ENCODE data around the gene STIM2.

The STIM2 gene

GRCh38 chr4:27009539-27009938, 148.9 kb downstream of the STIM2 start:
- Histone ChIP-seq H3K27ac (ENCODE audit: low read length) (no peak overlapping the region), H3K27me3 (ENCODE audit: control insufficient read depth, insufficient read depth, low read length) (no peaks in the 10 kb centered on the region), H3K4me1 (ENCODE audit: control insufficient read depth, insufficient read depth, low read length) (no peaks in the 10 kb centered on the region), H3K9me3 (ENCODE audit: control insufficient read depth, insufficient read depth, low read length) (no peaks in the 10 kb centered on the region), H3K4me3 (ENCODE audit: low read length) (no peak overlapping the region), H3K36me3 (ENCODE audit: control insufficient read depth, insufficient read depth, low read length) (no peaks in the 10 kb centered on the region)
- no peak for DNase-seq (ENCODE audit: low read depth, low spot score)
- WGBS (ENCODE audit: insufficient coverage, insufficient read length) = no CpG with 5 or more reads among the region's 4 CpGs

- no peak for DNase-seq (ENCODE audit: low read depth, low spot score)
- WGBS (ENCODE audit: insufficient coverage, insufficient read length) = no CpG with 5 or more reads among the region's 6 CpGs
- no peaks in the 10 kb centered on the region for H3K9me3 ChIP-seq (ENCODE audit: control insufficient read depth, insufficient read depth, low read length)
These were observed 149.8 kb downstream of the STIM2 start for GRCh38 chr4:27010334-27010940.

DNA sequence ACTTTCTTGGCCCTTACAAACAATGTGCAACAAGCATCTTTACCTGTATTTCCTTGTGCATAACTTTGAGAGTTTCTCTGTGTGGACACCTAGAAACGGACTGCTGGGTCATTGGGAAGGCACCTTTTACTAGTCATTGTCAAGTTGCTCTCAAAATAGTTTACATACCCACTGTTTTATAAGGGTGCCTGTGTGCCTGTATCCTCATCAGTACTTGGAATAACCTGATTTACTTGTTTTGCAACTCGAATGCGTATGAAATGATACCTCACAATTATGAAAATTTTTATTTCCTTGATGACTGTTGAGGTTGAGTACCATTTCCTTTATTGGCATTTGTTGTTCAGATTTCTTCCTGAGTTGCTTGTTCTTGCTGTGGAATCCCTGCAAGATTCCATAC, 150.8 kb downstream of the STIM2 start:
- no peaks in the 10 kb centered on the region for H3K27me3 ChIP-seq (ENCODE audit: control insufficient read depth, insufficient read depth, low read length)
- no peak overlapping the region for H3K4me3 ChIP-seq (ENCODE audit: low read length)
- no peak for DNase-seq (ENCODE audit: low read depth, low spot score)
- H3K4me1 ChIP-seq (ENCODE audit: control insufficient read depth, insufficient read depth, low read length) = no peaks in the 10 kb centered on the region
- no peaks in the 10 kb centered on the region for H3K9me3 ChIP-seq (ENCODE audit: control insufficient read depth, insufficient read depth, low read length)
- no CpG with 5 or more reads among the region's 3 CpGs for WGBS (ENCODE audit: insufficient coverage, insufficient read length)
- no peak overlapping the region for H3K27ac ChIP-seq (ENCODE audit: low read length)
- H3K36me3 ChIP-seq (ENCODE audit: control insufficient read depth, insufficient read depth, low read length) = no peaks in the 10 kb centered on the region

More at GRCh38 chr4:27010334-27010940, 149.8 kb downstream of the STIM2 start:
- H3K27me3 ChIP-seq (ENCODE audit: control insufficient read depth, insufficient read depth, low read length) = no peaks in the 10 kb centered on the region
- no peaks in the 10 kb centered on the region for H3K4me1 ChIP-seq (ENCODE audit: control insufficient read depth, insufficient read depth, low read length)
- H3K4me3 ChIP-seq (ENCODE audit: low read length) = no peak overlapping the region
- H3K27ac ChIP-seq (ENCODE audit: low read length) = no peak overlapping the region
- H3K36me3 ChIP-seq (ENCODE audit: control insufficient read depth, insufficient read depth, low read length) = no peaks in the 10 kb centered on the region

GRCh38 chr4:27013012-27013411, 152.4 kb downstream of the STIM2 start:
- H3K9me3 ChIP-seq (ENCODE audit: control insufficient read depth, insufficient read depth, low read length) = no peaks in the 10 kb centered on the region
- WGBS (ENCODE audit: insufficient coverage, insufficient read length) = no CpG with 5 or more reads among the region's 4 CpGs
- H3K27me3 ChIP-seq (ENCODE audit: control insufficient read depth, insufficient read depth, low read length) = no peaks in the 10 kb centered on the region
- H3K36me3 ChIP-seq (ENCODE audit: control insufficient read depth, insufficient read depth, low read length) = no peaks in the 10 kb centered on the region
- no peak for DNase-seq (ENCODE audit: low read depth, low spot score)
- H3K4me3 ChIP-seq (ENCODE audit: low read length) = no peak overlapping the region
- H3K4me1 ChIP-seq (ENCODE audit: control insufficient read depth, insufficient read depth, low read length) = no peaks in the 10 kb centered on the region
- no peak overlapping the region for H3K27ac ChIP-seq (ENCODE audit: low read length)

DNA sequence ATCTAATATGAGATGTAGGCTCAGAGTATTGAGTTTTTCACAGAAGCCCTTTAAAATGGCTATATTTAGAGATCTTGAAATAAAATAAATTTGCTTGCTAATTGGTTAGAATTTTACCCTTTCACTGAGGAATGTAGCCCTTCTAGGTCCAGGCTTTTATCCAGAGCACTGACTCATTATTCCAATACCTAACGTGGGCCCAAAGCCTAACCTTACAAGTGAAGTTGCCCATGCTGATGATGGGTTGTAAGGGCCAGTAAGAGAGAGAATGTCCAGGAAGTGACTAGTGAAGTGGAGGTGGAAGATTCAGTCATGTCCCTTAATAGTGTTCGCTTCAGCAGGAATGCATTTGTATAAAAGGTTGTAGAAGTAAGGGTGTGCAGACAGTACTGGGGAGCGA, 155.9 kb downstream of the STIM2 start:
- DNase-seq (ENCODE audit: low read depth, low spot score) = no peak
- no peaks in the 10 kb centered on the region for H3K27me3 ChIP-seq (ENCODE audit: control insufficient read depth, insufficient read depth, low read length)
- WGBS (ENCODE audit: insufficient coverage, insufficient read length) = no CpG with 5 or more reads among the region's 3 CpGs
- H3K27ac ChIP-seq (ENCODE audit: low read length) = no peak overlapping the region
- H3K36me3 ChIP-seq (ENCODE audit: control insufficient read depth, insufficient read depth, low read length) = 0 out of 2 replicates have a peak, but pooled peaks cover 2% of the 10 kb centered on the region
- H3K4me3 ChIP-seq (ENCODE audit: low read length) = no peak overlapping the region
- H3K4me1 ChIP-seq (ENCODE audit: control insufficient read depth, insufficient read depth, low read length) = no peaks in the 10 kb centered on the region
- H3K9me3 ChIP-seq (ENCODE audit: control insufficient read depth, insufficient read depth, low read length) = no peaks in the 10 kb centered on the region

DNA sequence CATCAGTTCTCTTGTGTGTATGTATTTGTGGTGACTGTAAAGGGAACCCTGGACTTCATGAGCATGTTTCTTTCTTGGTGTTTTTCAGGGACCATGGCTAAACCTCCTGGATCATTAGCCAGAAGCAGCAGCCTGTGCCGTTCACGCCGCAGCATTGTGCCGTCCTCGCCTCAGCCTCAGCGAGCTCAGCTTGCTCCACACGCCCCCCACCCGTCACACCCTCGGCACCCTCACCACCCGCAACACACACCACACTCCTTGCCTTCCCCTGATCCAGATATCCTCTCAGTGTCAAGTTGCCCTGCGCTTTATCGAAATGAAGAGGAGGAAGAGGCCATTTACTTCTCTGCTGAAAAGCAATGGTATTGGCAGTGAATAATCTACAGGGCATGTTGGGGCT, 157.0 kb downstream of the STIM2 start:
- no peaks in the 10 kb centered on the region for H3K9me3 ChIP-seq (ENCODE audit: control insufficient read depth, insufficient read depth, low read length)
- 0 out of 2 replicates have a peak, but pooled peaks cover 2% of the 10 kb centered on the region for H3K36me3 ChIP-seq (ENCODE audit: control insufficient read depth, insufficient read depth, low read length)
- WGBS (ENCODE audit: insufficient coverage, insufficient read length) = no CpG with 5 or more reads among the region's 12 CpGs
- H3K27me3 ChIP-seq (ENCODE audit: control insufficient read depth, insufficient read depth, low read length) = no peaks in the 10 kb centered on the region
- no peak overlapping the region for H3K27ac ChIP-seq (ENCODE audit: low read length)
- no peak for DNase-seq (ENCODE audit: low read depth, low spot score)
- no peaks in the 10 kb centered on the region for H3K4me1 ChIP-seq (ENCODE audit: control insufficient read depth, insufficient read depth, low read length)
- no peak overlapping the region for H3K4me3 ChIP-seq (ENCODE audit: low read length)

DNA sequence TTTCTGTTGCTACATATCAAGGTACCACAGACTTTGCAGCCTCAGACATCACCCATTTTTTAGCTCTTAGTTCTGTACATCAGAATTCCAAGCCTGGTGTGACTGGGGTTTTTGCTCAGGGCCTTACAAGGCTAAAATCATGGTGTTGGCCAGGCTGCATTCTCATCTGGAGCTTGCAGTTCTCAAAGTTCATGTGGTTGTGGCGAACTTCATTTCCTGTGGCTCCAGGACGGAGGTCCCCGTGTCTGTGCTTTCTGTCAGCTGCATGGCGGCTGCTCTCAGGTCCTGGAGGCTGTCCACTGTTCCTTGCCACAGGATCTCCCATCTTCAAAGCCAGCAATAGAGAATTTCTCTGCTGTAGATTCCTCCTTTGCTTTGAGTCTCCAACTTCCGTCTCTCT, 157.4 kb downstream of the STIM2 start:
- Histone ChIP-seq H3K36me3 (ENCODE audit: control insufficient read depth, insufficient read depth, low read length) (0 out of 2 replicates have a peak, but pooled peaks cover 2% of the 10 kb centered on the region), H3K4me3 (ENCODE audit: low read length) (no peak overlapping the region), H3K27me3 (ENCODE audit: control insufficient read depth, insufficient read depth, low read length) (no peaks in the 10 kb centered on the region), H3K27ac (ENCODE audit: low read length) (no peak overlapping the region), H3K9me3 (ENCODE audit: control insufficient read depth, insufficient read depth, low read length) (no peaks in the 10 kb centered on the region), H3K4me1 (ENCODE audit: control insufficient read depth, insufficient read depth, low read length) (no peaks in the 10 kb centered on the region)
- WGBS (ENCODE audit: insufficient coverage, insufficient read length) = no CpG with 5 or more reads among the region's 5 CpGs
- no peak for DNase-seq (ENCODE audit: low read depth, low spot score)

- no peaks in the 10 kb centered on the region for H3K9me3 ChIP-seq (ENCODE audit: control insufficient read depth, insufficient read depth, low read length)
These were observed 158.3 kb downstream of the STIM2 start for GRCh38 chr4:27018910-27019309.

DNA sequence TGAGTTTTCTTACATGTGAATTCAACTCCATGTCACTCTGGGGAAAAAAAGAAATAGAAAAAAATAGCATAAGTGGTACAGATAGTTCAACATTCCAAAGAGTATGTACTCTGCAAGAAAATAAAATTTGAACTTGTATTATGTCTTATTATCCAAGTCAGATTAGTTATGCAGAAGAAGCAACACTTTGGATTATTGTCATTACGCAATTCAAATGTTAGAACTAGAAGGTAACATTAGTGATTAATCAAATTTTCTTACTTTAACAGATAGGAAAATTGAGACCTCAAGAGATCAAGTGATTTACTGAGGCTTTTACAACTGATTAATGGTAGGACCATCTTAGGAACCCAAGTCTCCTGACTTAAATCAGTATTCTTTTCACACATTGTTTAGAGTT, 159.1 kb downstream of the STIM2 start:
- no peak for DNase-seq (ENCODE audit: low read depth, low spot score)
- 0 out of 2 replicates have a peak, but pooled peaks cover 2% of the 10 kb centered on the region for H3K36me3 ChIP-seq (ENCODE audit: control insufficient read depth, insufficient read depth, low read length)

More at GRCh38 chr4:27018910-27019309, 158.3 kb downstream of the STIM2 start:
- Histone ChIP-seq H3K4me1 (ENCODE audit: control insufficient read depth, insufficient read depth, low read length) (no peaks in the 10 kb centered on the region), H3K27ac (ENCODE audit: low read length) (no peak overlapping the region), H3K27me3 (ENCODE audit: control insufficient read depth, insufficient read depth, low read length) (no peaks in the 10 kb centered on the region), H3K36me3 (ENCODE audit: control insufficient read depth, insufficient read depth, low read length) (0 out of 2 replicates have a peak, but pooled peaks cover 2% of the 10 kb centered on the region), H3K4me3 (ENCODE audit: low read length) (no peak overlapping the region)
- DNase-seq (ENCODE audit: low read depth, low spot score) = no peak
- no CpG with 5 or more reads among the region's 1 CpG for WGBS (ENCODE audit: insufficient coverage, insufficient read length)

DNA sequence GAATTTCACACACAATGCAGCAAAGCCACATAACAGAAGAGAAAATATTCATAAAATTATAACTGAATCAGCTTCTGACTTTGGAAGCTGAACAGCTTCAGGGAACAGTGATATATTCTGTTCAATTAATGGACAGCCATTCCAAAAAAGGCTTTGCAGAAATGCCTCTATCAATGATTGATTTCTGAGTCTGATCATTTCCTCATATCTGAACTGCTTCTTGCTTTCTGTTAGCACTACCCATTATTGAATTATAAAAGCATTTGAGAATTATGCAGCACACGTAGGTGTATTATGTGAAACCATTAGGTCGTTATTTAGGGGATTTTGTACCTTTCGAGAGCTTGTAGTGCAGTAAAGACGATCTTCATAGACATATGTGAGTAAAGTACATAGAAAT, 159.6 kb downstream of the STIM2 start:
- Histone ChIP-seq H3K27ac (ENCODE audit: low read length) (no peak overlapping the region), H3K27me3 (ENCODE audit: control insufficient read depth, insufficient read depth, low read length) (no peaks in the 10 kb centered on the region), H3K4me1 (ENCODE audit: control insufficient read depth, insufficient read depth, low read length) (no peaks in the 10 kb centered on the region), H3K4me3 (ENCODE audit: low read length) (no peak overlapping the region), H3K36me3 (ENCODE audit: control insufficient read depth, insufficient read depth, low read length) (0 out of 2 replicates have a peak, but pooled peaks cover 2% of the 10 kb centered on the region), H3K9me3 (ENCODE audit: control insufficient read depth, insufficient read depth, low read length) (no peaks in the 10 kb centered on the region)
- WGBS (ENCODE audit: insufficient coverage, insufficient read length) = no CpG with 5 or more reads among the region's 4 CpGs
- DNase-seq (ENCODE audit: low read depth, low spot score) = no peak

More for the DNA sequence above, 159.1 kb downstream of the STIM2 start:
- WGBS (ENCODE audit: insufficient coverage, insufficient read length) = no CpG with 5 or more reads among the region's 1 CpG
- Histone ChIP-seq H3K27ac (ENCODE audit: low read length) (no peak overlapping the region), H3K4me3 (ENCODE audit: low read length) (no peak overlapping the region), H3K27me3 (ENCODE audit: control insufficient read depth, insufficient read depth, low read length) (no peaks in the 10 kb centered on the region), H3K4me1 (ENCODE audit: control insufficient read depth, insufficient read depth, low read length) (no peaks in the 10 kb centered on the region), H3K9me3 (ENCODE audit: control insufficient read depth, insufficient read depth, low read length) (no peaks in the 10 kb centered on the region)

- Histone ChIP-seq H3K27ac (ENCODE audit: low read length) (no peak overlapping the region), H3K9me3 (ENCODE audit: control insufficient read depth, insufficient read depth, low read length) (no peaks in the 10 kb centered on the region), H3K36me3 (ENCODE audit: control insufficient read depth, insufficient read depth, low read length) (0 out of 2 replicates have a peak, but pooled peaks cover 2% of the 10 kb centered on the region), H3K4me3 (ENCODE audit: low read length) (no peak overlapping the region), H3K4me1 (ENCODE audit: control insufficient read depth, insufficient read depth, low read length) (no peaks in the 10 kb centered on the region), H3K27me3 (ENCODE audit: control insufficient read depth, insufficient read depth, low read length) (no peaks in the 10 kb centered on the region)
- DNase-seq (ENCODE audit: low read depth, low spot score) = no peak
These were observed 160.0 kb downstream of the STIM2 start for GRCh38 chr4:27020603-27021002.

All from iPS DF 6.9 (cell line).